ENCODE data around the gene BOC. TPM values are rescaled to one million over a fixed set of nuclear protein-coding genes. Genes with fewer than 3 reads are reported as not detected.

Gene BOC
- total and polyA plus RNA-seq, 2 experiments from 2014 or later, result 2.1 to 4.1 TPM

DNA sequence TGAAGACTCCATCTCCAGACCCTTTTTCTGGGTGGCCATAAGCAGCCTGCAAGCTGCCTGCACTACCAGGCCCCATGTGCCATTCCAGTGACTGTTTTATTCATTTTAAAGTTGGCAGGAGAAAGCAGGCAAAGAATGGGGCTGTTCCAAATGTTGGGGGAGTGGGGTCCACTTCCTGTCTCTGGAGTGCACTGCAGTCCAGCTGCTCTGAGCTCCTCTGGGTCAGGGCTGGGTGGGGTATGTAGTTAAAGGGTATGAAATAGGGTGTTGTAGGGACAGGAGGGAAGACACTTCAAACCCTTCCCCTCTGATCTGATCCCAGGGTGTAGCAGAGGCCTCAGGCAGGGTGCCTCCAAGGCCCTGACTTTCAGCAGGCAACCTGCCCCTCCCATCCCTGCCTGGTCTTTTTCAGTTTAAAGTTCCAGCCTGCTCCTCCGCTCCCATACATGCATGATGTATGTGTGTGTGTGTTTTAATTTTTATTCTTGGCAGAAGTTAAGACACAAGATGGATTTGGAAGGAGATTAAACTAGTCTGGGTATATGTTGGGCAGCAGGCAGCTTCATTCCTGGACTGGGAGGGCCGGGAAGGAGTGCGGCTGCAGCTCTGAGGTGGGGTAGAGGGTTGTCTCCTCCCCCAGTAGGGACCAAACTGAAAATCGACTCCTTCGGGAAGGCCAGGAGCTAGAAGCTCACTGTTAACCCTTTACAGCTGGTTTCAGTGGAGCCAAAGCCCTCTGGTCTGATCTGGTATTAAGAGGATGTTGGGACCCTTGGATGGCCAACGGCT lies 17.3 kb downstream of the BOC start:
- Histone ChIP-seq H3K27me3 (ENCODE audit: insufficient read depth) (no peaks in the 10 kb centered on the region), H3K79me2 (replicated peaks; ENCODE audit: insufficient read depth) (no peaks in the 10 kb centered on the region), H2AFZ (no peak overlapping the region), H3K4me2 (0 out of 2 replicates have a peak overlapping the region, but pooled peaks have one; percentile 21), H3K4me3 (no peak overlapping the region), H3F3A (replicated peaks; ENCODE audit: low read depth) (no peaks in the 10 kb centered on the region), H3K36me3 (ENCODE audit: insufficient read depth) (no peaks in the 10 kb centered on the region), H3K4me1 (ENCODE audit: insufficient read depth) (peaks cover 11% of the 10 kb centered on the region), H3K9me2 (ENCODE audit: insufficient read depth) (no peaks in the 10 kb centered on the region), H3K27ac (ENCODE audit: low read depth) (no peak overlapping the region), H4K20me1 (replicated peaks; ENCODE audit: insufficient read depth) (no peaks in the 10 kb centered on the region)
- peak; percentile 86 for ATAC-seq
- no peak overlapping the region for H3K4me3 Mint-ChIP-seq
- H3K27ac Mint-ChIP-seq, result no peak overlapping the region
- H3K4me1 Mint-ChIP-seq, result peaks cover 38% of the 10 kb centered on the region
- H3K36me3 Mint-ChIP-seq (ENCODE audit: low read depth), result no peaks in the 10 kb centered on the region
- peaks cover 9% of the 10 kb centered on the region for H3K27me3 Mint-ChIP-seq (ENCODE audit: insufficient read depth, low read depth, poor library complexity)
- TF ChIP-seq STAT1 (IDR thresholded peaks at IDR 0.05; ENCODE audit: unreplicated experiment), result no peak
- TF ChIP-seq, protein P1, sequence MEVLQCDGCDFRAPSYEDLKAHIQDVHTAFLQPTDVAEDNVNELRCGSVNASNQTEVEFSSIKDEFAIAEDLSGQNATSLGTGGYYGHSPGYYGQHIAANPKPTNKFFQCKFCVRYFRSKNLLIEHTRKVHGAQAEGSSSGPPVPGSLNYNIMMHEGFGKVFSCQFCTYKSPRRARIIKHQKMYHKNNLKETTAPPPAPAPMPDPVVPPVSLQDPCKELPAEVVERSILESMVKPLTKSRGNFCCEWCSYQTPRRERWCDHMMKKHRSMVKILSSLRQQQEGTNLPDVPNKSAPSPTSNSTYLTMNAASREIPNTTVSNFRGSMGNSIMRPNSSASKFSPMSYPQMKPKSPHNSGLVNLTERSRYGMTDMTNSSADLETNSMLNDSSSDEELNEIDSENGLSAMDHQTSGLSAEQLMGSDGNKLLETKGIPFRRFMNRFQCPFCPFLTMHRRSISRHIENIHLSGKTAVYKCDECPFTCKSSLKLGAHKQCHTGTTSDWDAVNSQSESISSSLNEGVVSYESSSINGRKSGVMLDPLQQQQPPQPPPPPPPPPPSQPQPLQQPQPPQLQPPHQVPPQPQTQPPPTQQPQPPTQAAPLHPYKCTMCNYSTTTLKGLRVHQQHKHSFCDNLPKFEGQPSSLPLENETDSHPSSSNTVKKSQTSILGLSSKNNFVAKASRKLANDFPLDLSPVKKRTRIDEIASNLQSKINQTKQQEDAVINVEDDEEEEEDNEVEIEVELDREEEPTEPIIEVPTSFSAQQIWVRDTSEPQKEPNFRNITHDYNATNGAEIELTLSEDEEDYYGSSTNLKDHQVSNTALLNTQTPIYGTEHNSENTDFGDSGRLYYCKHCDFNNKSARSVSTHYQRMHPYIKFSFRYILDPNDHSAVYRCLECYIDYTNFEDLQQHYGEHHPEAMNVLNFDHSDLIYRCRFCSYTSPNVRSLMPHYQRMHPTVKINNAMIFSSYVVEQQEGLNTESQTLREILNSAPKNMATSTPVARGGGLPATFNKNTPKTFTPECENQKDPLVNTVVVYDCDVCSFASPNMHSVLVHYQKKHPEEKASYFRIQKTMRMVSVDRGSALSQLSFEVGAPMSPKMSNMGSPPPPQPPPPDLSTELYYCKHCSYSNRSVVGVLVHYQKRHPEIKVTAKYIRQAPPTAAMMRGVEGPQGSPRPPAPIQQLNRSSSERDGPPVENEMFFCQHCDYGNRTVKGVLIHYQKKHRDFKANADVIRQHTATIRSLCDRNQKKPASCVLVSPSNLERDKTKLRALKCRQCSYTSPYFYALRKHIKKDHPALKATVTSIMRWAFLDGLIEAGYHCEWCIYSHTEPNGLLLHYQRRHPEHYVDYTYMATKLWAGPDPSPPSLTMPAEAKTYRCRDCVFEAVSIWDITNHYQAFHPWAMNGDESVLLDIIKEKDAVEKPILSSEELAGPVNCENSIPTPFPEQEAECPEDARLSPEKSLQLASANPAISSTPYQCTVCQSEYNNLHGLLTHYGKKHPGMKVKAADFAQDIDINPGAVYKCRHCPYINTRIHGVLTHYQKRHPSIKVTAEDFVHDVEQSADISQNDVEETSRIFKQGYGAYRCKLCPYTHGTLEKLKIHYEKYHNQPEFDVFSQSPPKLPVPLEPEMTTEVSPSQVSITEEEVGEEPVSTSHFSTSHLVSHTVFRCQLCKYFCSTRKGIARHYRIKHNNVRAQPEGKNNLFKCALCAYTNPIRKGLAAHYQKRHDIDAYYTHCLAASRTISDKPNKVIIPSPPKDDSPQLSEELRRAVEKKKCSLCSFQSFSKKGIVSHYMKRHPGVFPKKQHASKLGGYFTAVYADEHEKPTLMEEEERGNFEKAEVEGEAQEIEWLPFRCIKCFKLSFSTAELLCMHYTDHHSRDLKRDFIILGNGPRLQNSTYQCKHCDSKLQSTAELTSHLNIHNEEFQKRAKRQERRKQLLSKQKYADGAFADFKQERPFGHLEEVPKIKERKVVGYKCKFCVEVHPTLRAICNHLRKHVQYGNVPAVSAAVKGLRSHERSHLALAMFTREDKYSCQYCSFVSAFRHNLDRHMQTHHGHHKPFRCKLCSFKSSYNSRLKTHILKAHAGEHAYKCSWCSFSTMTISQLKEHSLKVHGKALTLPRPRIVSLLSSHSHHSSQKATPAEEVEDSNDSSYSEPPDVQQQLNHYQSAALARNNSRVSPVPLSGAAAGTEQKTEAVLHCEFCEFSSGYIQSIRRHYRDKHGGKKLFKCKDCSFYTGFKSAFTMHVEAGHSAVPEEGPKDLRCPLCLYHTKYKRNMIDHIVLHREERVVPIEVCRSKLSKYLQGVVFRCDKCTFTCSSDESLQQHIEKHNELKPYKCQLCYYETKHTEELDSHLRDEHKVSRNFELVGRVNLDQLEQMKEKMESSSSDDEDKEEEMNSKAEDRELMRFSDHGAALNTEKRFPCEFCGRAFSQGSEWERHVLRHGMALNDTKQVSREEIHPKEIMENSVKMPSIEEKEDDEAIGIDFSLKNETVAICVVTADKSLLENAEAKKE (CRISPR knock-in tag; IDR thresholded peaks at IDR 0.05), result peak; percentile 17; the same call in 1 of the 2 replicates
- no peaks in the 10 kb centered on the region for H3K9me3 Mint-ChIP-seq
- peak; percentile 36 for DNase-seq (ENCODE audit: low spot score)

DNA sequence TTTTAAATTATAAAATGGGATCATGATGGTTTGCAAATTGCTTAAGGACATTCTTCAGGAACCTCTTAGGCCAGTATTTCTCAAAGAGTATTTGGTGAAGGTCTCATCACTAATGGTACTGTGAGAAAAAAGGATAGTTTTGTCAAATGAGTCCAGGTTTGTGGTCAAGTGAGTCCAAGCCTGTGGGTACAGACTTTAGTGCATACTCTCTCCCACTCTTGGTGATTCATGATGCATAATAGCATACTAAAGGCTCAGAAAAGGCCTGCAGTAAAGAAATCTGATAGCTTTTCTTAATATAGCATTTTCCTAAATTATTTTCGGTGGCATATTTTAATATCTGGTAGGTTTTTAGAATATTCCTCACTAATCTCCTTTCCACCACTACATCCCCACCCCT lies 20.0 kb downstream of the BOC start:
- Histone ChIP-seq H3K4me2 (no peak overlapping the region), H4K20me1 (replicated peaks; ENCODE audit: insufficient read depth) (no peaks in the 10 kb centered on the region), H3F3A (replicated peaks; ENCODE audit: low read depth) (no peaks in the 10 kb centered on the region), H3K9me2 (ENCODE audit: insufficient read depth) (no peaks in the 10 kb centered on the region), H3K27ac (ENCODE audit: low read depth) (no peak overlapping the region), H3K36me3 (ENCODE audit: insufficient read depth) (no peaks in the 10 kb centered on the region; the same call in 1 of the 2 replicates), H2AFZ (no peak overlapping the region), H3K4me1 (ENCODE audit: insufficient read depth) (peaks cover 11% of the 10 kb centered on the region), H3K79me2 (replicated peaks; ENCODE audit: insufficient read depth) (no peaks in the 10 kb centered on the region), H3K27me3 (ENCODE audit: insufficient read depth) (no peaks in the 10 kb centered on the region), H3K4me3 (no peak overlapping the region)
- ATAC-seq, result no peak
- no peaks in the 10 kb centered on the region for H3K36me3 Mint-ChIP-seq (ENCODE audit: low read depth)
- no peaks in the 10 kb centered on the region for H3K9me3 Mint-ChIP-seq
- H3K4me3 Mint-ChIP-seq, result no peak overlapping the region
- H3K27me3 Mint-ChIP-seq (ENCODE audit: insufficient read depth, low read depth, poor library complexity), result peaks cover 9% of the 10 kb centered on the region
- peaks cover 42% of the 10 kb centered on the region for H3K4me1 Mint-ChIP-seq
- no peak for DNase-seq (ENCODE audit: low spot score)
- H3K27ac Mint-ChIP-seq, result 0 out of 2 replicates have a peak overlapping the region, but pooled peaks have one; percentile 49
- TF ChIP-seq, protein P2, sequence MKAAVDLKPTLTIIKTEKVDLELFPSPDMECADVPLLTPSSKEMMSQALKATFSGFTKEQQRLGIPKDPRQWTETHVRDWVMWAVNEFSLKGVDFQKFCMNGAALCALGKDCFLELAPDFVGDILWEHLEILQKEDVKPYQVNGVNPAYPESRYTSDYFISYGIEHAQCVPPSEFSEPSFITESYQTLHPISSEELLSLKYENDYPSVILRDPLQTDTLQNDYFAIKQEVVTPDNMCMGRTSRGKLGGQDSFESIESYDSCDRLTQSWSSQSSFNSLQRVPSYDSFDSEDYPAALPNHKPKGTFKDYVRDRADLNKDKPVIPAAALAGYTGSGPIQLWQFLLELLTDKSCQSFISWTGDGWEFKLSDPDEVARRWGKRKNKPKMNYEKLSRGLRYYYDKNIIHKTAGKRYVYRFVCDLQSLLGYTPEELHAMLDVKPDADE (IDR thresholded peaks at IDR 0.05), result no peak
- no peak for TF ChIP-seq POLR2AphosphoS5 (IDR thresholded peaks at IDR 0.05; ENCODE audit: low read depth)
- no peak for TF ChIP-seq EZH2 (IDR thresholded peaks at IDR 0.05; ENCODE audit: low read depth, unreplicated experiment)
- no peak for TF ChIP-seq EZH2phosphoT487 (IDR thresholded peaks at IDR 0.05; ENCODE audit: unreplicated experiment)
- no peak for TF ChIP-seq ZNF331 (CRISPR knock-in tag; IDR thresholded peaks at IDR 0.05; ENCODE audit: low read depth)
- TF ChIP-seq STAT1 (IDR thresholded peaks at IDR 0.05; ENCODE audit: unreplicated experiment), result no peak
- TF ChIP-seq CREB1 (CRISPR knock-in tag; IDR thresholded peaks at IDR 0.05; ENCODE audit: low read depth), result no peak
- TF ChIP-seq NANOG (IDR thresholded peaks at IDR 0.05; ENCODE audit: borderline replicate concordance), result no peak
- no peak for TF ChIP-seq JUNB (IDR thresholded peaks at IDR 0.05; ENCODE audit: unreplicated experiment)
